Keratinocyte (primary cell): ENCODE measurements around the gene NALCN. TPM values are rescaled to one million over a fixed set of nuclear protein-coding genes. Genes with fewer than 3 reads are reported as not detected.

ENCODE experiments used
- DNase-seq: peaks from one replicate; pipeline ENCODE4 v3.0.0-alpha.2; 2011; ENCODE audit warnings: low read depth, missing footprints, low spot score
- FAIRE-seq: peaks from 2 replicates; lab custom pipeline; 2011; peaks lifted over from hg19 to GRCh38; lab: Jason Lieb, UNC
- H2AFZ ChIP-seq: 2 replicates; pipeline ENCODE4 v1.6.0; 2012; ENCODE audit warnings: low read length, control low read depth, inconsistent platforms; ENCODE audit not compliant: control insufficient read depth
- H3K27ac ChIP-seq: 2 replicates; pipeline ENCODE4 v1.5.1; 2011; ENCODE audit warnings: low read length; ENCODE audit not compliant: control insufficient read depth, insufficient read depth
- H3K27me3 ChIP-seq: 3 replicates; pipeline ENCODE4 v1.6.0; 2011; ENCODE audit warnings: low read length; ENCODE audit not compliant: control insufficient read depth, insufficient read depth; ENCODE audit errors: extremely low read depth
- H3K36me3 ChIP-seq, 2 experiments: 2 replicates in 1 of 2; 3 replicates in 1 of 2; pipeline ENCODE4 v1.5.1; 2011; ENCODE audit warnings: low read length in 2 of 2, mild to moderate bottlenecking in 1 of 2; ENCODE audit not compliant: control insufficient read depth in 2 of 2, insufficient read depth in 2 of 2; ENCODE audit errors: extremely low read depth in 1 of 2
- H3K4me1 ChIP-seq: 3 replicates; pipeline ENCODE4 v1.5.1; 2011; ENCODE audit warnings: low read length; ENCODE audit not compliant: control insufficient read depth, insufficient read depth; ENCODE audit errors: extremely low read depth
- H3K4me2 ChIP-seq: 3 replicates; pipeline ENCODE4 v1.6.0; 2011; ENCODE audit warnings: low read depth, low read length; ENCODE audit not compliant: control insufficient read depth, insufficient read depth; ENCODE audit errors: extremely low read depth
- H3K4me3 ChIP-seq, 3 experiments: fragments of 200-600 bp in 1 of 3; sonication (generic) in 1 of 3; 2 replicates in 2 of 3; 3 replicates in 1 of 3; pipeline ENCODE4 v1.5.1; 2011 to 2016; ENCODE audit warnings: low read length in 3 of 3, mild to moderate bottlenecking in 3 of 3, control low read depth in 2 of 3, inconsistent platforms in 1 of 3, low read depth in 1 of 3, mixed read lengths in 1 of 3, mixed run types in 1 of 3, moderate library complexity in 1 of 3; ENCODE audit not compliant: control insufficient read depth in 2 of 3, insufficient read depth in 2 of 3; ENCODE audit errors: extremely low read depth in 1 of 3
- H3K79me2 ChIP-seq: 2 replicates; pipeline ENCODE4 v1.6.0; 2012; ENCODE audit warnings: low read length; ENCODE audit not compliant: control insufficient read depth, insufficient read depth
- H3K9ac ChIP-seq: 3 replicates; pipeline ENCODE4 v1.6.0; 2011; ENCODE audit warnings: low read length; ENCODE audit not compliant: control insufficient read depth, insufficient read depth; ENCODE audit errors: extremely low read depth
- H3K9me1 ChIP-seq: 3 replicates; pipeline ENCODE4 v1.6.0; 2011; ENCODE audit warnings: low read length; ENCODE audit not compliant: control insufficient read depth, insufficient read depth; ENCODE audit errors: extremely low read depth
- H3K9me3 ChIP-seq: 2 replicates; pipeline ENCODE4 v1.5.1; 2012; ENCODE audit warnings: low read depth, low read length; ENCODE audit not compliant: control insufficient read depth
- H4K20me1 ChIP-seq: 3 replicates; pipeline ENCODE4 v1.6.0; 2011; ENCODE audit warnings: low read length; ENCODE audit not compliant: control insufficient read depth, insufficient read depth; ENCODE audit errors: extremely low read depth
- CTCF ChIP-seq, 3 experiments: IDR thresholded peaks in 1 of 3; conservative IDR thresholded peaks in 1 of 3; optimal IDR thresholded peaks in 1 of 3; 2 replicates in 2 of 3; 3 replicates in 1 of 3; pipeline versions ENCODE3 to v1.5.1; 2011; ENCODE audit warnings: low read length in 3 of 3, mild to moderate bottlenecking in 3 of 3, moderate library complexity in 2 of 3, control low read depth in 1 of 3, inconsistent platforms in 1 of 3; ENCODE audit not compliant: insufficient read depth in 2 of 3; ENCODE audit errors: extremely low read depth in 1 of 3
- EZH2 ChIP-seq: IDR thresholded peaks from one replicate; pipeline ENCODE4 v1.6.1; 2012; ENCODE audit warnings: inconsistent platforms, mild to moderate bottlenecking, low read length, moderate library complexity
- dilution Hi-C: fragments of 300-500 bp; cut with MboI; formaldehyde crosslinking; loops from one replicate; pipeline ENCODE4 v1.7.0; 2020; ENCODE audit warnings: low sequenced_read_pairs; ENCODE audit not compliant: extremely low pct_ligation_motif_present
- polyA plus RNA-seq, 5 experiments: library from polyadenylated mRNA; depleted of rRNA in 3 of 5; stranded (reverse) in 3 of 5; stranded (forward) in 1 of 5; unstranded in 1 of 5; fragments of >200 nt; gene quantifications; 1 replicate in 1 of 5; 2 replicates in 3 of 5; 3 replicates in 1 of 5; pipeline versions ENCODE4 v1.2.1 to v1.2.3, GENCODE V29; 2011 to 2012; ENCODE audit warnings: missing spikeins in 2 of 5, low read depth in 1 of 5, low replicate concordance in 1 of 5

Gene NALCN
- polyA plus RNA-seq, 1 donor (not counting 4 experiments of a cell fraction or from before 2014, with no cell fraction given), result 0.16 TPM

- H3K27ac ChIP-seq, result no peak overlapping the region
- H3K4me3 ChIP-seq, result no peak overlapping the region
- no peaks in the 10 kb centered on the region for H3K9me1 ChIP-seq
- H3K9ac ChIP-seq, result no peak overlapping the region
- H4K20me1 ChIP-seq, result no peaks in the 10 kb centered on the region
- H3K36me3 ChIP-seq, result no peaks in the 10 kb centered on the region
- H2AFZ ChIP-seq, result no peak overlapping the region
- no peak for TF ChIP-seq EZH2
- TF ChIP-seq CTCF (optimal IDR thresholded peaks at IDR 0.05 in 1 of 3, IDR thresholded peaks at IDR 0.05 in 1 of 3, conservative IDR thresholded peaks at IDR 0.05 in 1 of 3; ENCODE audit: extremely low read depth in 1 of 3, insufficient read depth in 2 of 3, low read length in 3 of 3), result no peak
- DNase-seq, result no peak
- no peaks in the 10 kb centered on the region for H3K4me1 ChIP-seq
- dilution Hi-C loops, result no loop called here
- no peak for FAIRE-seq
- no peaks in the 10 kb centered on the region for H3K27me3 ChIP-seq
- H3K4me2 ChIP-seq, result no peak overlapping the region
- no peaks in the 10 kb centered on the region for H3K9me3 ChIP-seq
- H3K79me2 ChIP-seq, result no peaks in the 10 kb centered on the region
These were observed 211.9 kb downstream of the NALCN start for GRCh38 chr13:101204270-101205020.

- H3K27me3 ChIP-seq, result no peaks in the 10 kb centered on the region
- DNase-seq (no peak), FAIRE-seq (no peak)
- no peak overlapping the region for H3K4me3 ChIP-seq
- dilution Hi-C loops, result no loop called here
- no peak overlapping the region for H2AFZ ChIP-seq
- no peaks in the 10 kb centered on the region for H3K79me2 ChIP-seq
- H3K4me2 ChIP-seq, result no peak overlapping the region
- no peak for TF ChIP-seq CTCF (optimal IDR thresholded peaks at IDR 0.05 in 1 of 3, IDR thresholded peaks at IDR 0.05 in 1 of 3, conservative IDR thresholded peaks at IDR 0.05 in 1 of 3; ENCODE audit: extremely low read depth in 1 of 3, insufficient read depth in 2 of 3, low read length in 3 of 3)
- no peak for TF ChIP-seq EZH2
- no peaks in the 10 kb centered on the region for H4K20me1 ChIP-seq
- H3K9me3 ChIP-seq, result no peaks in the 10 kb centered on the region
- H3K9ac ChIP-seq, result no peak overlapping the region
- no peak overlapping the region for H3K27ac ChIP-seq
- H3K9me1 ChIP-seq, result no peaks in the 10 kb centered on the region
- no peaks in the 10 kb centered on the region for H3K36me3 ChIP-seq
- no peaks in the 10 kb centered on the region for H3K4me1 ChIP-seq
These were observed 213.7 kb downstream of the NALCN start for GRCh38 chr13:101202590-101202989.
